ENCODE results near the gene HRH4.
A peak's percentile ranks its signal among the peaks of the same experiment; 100 is the strongest.

Gene HRH4

DNA sequence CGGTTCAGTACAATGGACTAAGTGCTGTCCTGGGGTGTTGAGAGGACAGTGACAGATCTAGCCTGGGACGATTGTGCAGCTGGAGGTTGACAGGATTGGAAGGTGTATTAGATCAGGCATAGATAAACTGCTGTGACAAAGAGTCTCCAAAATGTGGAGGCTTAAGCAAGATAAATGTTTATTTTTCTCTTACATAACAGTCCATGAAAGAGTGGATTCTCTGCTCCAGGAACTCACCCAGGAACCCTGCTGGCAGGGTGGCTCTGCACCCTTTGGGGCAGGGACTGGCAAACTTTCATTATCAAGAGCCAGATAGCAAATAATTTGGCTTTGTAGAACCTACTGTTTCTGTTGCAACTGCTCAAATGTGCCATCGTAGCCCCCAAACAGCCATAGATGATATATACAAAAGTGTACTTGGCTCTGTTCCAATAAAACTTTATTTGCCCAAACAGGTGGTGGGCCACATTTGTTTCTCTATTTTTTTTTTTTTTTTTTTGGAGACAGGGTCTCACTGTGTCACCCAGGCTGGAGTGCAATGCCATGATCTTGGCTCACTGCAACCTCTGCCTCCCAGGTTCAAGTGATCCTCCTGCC lies 9.7 kb downstream of the HRH4 start:
- DNase-seq = no peak

DNA sequence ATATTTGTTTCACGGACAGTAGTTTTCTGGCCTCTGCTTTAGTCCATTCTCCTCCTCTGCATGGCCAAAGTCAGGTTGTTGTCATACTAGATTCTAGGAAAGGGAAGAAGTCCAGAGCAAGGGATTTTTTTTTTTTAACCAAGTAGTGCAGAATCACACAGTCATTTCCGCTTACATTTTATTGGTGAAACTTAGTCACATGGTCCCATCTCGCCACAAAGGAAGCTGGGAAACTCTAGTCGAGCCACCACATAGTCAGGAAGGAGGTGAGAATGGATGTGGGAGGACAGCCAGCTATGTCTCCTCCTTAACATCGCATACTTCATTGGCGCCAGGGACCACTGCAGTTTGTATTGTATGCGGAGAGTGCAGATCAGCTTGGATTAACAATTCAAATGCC lies 10.4 kb downstream of the HRH4 start:
- DNase-seq = no peak

DNA sequence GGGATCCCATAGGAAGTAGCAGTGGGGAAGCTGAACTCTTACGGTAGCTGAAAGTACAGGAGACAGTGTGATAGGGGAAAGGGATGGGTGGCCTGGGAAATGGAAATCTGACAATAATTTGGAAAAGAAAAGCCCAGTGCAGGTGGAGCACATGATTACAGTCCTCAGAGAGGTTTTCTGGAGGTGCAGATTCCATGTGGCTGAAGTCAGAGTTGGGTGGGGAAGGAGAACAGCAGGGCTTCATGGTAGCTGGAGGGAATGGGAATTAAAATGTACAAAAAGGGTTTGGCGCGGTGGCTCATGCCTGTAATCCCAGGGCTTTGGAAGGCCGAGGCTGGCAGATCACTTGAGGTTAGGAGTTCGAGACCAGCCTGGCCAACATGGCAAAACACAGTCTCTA lies 12.2 kb downstream of the HRH4 start:
- DNase-seq = no peak

DNA sequence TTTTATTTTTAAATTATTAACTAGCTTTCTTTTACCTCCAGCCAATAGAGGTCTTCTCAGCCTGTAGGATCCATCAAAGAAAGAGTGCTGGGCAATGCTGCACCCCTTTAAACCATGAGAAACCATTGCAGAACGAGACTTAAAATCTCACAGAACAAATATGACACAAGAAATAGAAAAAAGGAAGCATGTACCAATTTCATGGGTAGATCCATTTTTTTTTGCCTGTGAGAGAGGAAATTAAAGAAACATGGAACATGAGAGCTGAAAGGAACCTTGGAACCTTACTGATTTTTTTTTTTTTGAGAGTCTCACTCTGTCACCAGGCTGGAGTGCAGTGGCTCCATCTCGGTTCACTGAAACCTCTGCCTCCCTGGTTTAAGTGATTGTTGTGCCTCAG lies 14.0 kb downstream of the HRH4 start:
- no peak for DNase-seq

DNA sequence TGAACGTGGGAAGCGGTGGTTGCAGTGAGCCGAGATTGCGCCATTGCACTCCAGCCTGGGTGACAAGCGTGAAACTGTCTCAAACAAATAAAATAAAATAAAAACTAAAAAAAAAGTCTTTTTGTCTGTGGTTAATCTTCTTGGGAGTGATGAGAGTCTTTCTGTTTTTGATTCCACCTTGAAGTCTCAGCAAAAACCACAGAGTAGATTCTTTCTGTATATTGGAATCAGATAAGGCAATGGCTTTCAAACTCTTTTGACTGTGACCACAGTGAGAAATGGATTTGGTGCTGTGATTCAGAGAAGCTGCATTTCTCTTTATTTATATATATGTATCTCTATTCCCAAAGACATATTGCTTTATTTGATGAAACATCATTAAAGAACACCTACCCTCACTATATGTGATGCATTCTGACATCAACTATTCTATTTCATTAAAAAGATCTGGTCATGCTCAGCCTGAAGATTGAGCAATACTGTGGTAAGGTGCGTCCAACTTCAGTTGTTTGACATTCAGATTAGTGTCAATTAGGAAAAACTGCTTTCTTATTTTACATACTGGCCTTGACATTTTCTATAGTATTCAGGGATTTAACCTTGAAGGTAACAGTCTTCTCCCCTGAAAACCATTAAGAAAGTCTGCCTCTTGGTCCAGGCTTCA lies 15.6 kb downstream of the HRH4 start:
- DNase-seq = no peak

DNA sequence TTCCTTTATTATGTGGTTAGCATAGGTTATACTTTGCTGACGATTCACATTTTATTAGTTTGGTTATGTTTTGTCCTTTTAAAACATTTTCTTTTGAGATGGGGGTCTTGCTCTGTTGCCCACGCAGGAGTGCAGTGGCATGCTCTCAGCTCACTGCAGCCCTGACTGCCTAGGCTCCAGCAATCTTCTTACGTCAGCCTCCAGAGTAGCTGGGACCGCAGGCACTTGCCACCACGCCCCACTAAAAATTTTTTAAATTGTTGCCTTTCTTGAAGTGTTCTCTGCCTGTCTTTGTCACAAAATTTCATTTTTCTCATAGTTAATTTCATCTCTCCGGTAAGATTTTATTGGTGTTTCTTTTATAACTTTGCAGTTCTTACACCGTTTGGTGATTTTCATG lies 18.9 kb downstream of the HRH4 start:
- DNase-seq = no peak

DNA sequence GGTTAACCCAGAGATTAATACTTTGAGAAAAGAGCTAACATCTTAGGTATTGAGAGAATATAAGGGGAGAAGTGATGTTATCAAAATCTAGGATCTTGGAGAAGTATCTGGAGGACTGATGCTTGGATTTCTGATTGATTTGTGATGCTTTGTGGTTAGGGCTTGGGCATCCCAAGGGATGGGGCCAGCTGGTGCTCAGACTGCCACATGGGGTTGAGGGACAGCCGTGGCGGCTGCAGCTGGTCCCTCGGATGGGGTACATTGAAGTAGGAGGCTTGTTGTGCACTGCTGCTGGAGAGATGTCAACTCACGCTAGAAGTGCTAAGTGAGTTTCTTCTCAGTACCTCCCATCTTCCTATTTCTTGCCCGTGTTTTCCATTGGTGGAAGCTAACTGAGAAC lies 22.4 kb downstream of the HRH4 start:
- DNase-seq = peak; percentile 17

DNA sequence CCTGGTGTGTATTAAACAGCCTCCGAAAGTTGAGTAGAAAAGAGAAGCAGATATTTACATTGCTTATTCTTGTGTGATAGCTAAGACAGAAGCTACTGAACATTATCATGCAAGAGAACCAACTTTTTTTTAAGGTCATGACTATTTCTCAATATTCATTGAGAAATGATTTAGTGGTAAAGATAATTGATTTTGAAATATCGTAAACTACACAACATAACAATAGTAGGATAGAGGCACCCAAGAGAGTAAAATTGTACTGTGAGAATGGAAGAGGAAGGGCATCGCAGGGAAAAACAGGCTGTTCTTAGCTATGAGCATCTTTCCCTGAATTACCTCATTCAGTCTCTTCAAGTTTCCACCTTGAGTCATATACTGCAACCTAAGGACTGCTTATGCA lies 25.2 kb downstream of the HRH4 start:
- DNase-seq = no peak

DNA sequence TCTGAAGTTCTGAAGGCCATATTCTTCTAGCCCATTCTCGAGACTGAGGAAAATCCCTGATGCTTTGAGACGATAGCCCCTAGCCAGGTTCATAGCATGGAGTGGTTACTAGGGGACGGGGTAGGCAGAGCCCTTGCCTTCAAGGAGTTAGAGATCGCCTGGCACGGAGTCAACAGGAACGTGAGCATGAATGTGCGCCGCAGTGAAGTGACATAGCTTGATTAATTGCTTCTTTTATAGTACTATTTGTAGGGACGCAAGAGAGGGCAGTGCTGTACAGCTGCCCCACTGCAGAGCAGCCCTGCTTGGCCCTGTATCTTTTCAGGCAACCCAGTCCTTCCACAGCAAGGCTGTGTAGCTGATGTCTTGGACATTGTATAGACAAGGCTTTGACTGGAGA lies 26.2 kb downstream of the HRH4 start:
- peak; percentile 32 for DNase-seq

DNA sequence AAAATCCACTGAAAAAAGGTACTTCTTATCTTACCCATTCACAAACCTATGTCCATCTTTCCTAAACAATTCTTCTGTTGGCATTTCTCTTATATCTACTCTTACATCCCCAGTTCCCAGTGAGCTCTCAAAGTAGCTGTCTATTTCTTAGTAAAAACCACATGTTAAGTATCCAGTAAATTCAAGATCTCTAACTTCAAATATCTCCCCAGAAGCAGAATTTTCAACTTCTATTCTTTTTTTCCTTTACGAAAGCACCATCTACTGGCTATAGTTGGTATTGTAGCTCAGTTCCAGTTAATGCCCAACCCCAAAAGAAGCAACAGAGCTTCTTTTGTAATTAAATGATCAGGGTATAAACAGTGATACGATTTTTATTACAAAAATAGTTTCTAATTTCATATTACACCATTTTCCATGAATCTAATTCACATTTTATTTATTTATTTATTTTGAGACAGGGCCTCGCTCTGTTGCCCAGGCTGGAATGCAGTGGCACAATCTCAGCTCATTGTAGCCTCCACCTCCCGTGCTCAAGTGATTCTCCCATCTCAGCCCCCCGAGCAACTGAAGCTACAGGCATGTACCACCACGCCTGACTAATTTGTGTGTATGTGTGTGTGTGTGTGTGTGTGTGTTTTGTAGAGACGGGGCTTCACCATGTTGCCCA lies 28.5 kb downstream of the HRH4 start:
- DNase-seq = peak; percentile 57

DNA sequence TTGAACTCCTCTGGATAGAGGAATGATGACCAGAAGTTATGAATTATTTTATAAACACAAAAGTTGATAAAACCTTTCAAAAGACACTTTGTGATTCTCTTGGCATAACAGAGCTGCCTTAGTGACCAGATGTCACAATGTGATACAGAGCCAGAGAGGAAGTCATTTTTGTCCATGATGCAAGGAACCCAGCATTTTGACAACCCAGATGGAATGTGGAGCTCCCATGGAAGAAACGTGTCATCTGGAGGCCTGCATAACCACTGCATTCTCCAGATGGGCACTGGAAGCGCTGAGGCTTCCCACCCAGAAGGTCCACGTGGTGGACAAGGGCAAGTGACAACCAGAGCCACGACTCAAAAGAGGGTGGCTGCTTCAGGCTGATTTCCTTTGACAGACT lies 30.1 kb downstream of the HRH4 start:
- no peak for DNase-seq

DNA sequence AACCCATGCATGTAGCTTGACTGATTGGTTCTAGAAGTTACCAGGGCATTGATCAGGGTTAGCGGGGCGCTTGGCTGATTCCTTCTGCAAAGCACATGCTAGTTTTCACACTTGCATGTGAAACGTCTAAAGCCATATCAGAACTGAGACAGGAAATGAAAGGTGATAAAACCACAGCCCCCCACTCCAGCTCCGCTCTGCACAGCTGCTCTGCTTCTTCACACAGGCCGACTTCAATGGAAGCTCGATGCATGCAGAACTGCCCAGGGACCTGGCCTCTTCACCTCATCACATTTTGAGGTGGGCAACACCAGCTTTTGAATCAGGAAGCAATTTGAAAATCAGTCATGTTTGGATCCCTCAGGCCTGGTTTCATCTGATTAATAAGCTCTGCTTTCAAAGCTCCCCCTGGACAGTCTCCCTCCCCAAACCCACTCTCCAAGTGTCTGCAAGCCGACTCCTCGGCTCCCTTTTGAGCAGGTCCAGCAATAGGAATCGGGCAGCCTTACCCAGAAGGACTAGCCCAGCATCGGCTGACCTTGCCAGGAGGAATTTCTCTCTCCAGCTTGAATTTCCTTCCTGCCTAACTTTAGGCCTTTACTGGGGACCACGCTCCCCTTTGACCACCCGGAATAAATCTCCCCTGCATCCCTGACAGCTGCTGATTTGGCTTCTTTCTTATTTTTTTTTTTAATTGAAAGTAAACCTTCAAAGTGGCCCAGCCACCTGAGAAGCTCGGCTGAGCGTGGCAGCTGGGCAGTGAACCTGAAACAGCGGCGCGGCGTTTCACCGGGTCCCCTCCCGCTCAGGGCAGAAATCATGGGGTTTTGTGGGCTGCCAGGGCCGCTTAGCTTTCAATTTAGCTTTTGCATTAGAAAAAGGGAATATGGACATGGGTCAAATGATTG lies 31.7 kb downstream of the HRH4 start:
- DNase-seq = peak; percentile 9

DNA sequence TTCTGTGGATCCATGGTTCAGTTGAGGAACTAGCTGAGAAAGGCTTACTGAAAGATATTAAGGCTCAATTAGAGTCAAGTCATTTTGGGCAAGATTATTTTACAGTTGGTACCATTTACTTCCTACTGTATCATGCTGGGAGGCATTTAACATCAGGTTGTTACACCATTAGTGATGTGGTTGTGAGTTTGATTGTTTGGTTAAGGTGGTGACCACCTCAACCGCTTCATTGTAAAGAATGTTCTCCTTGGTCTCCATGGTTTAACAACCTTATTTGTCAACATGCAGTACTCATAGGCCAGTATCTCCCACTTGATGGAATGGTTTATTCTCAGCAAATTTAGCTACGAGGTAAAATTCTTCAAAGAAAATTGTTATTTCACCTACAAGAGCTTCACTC lies 34.1 kb downstream of the HRH4 start:
- no peak for DNase-seq

DNA sequence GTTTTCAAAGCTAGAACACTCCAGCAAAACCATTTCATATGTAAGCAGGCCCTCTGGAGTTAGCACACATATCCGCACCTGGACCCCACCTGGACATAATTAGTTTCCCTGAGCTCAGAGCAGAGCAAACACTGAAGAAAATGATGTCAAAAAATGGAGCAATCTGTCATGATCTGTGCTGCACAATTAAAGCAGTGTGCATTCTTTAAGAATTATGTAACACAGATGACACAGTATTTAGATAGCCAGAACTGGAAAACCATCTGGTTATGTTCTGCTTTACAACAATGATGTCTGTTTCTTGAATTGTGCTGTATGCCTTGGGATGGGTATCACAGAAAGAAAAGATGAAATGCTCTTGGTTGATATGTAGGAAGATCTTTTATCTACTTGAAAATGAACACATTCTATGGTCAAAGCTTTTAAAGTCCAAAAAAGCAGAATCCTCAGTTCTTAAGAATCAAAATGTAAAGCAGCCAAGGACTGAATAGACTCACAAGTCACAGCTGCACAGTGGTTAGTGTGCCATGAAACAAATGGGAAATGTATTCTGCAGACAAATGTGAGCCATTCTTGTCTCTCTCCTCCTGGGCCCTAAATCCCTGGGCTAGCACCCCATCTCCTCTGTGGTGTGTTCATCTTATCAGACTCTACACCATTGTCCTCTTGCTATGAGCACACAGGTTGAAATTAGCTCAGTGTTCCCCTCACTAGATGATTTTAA lies 36.8 kb downstream of the HRH4 start:
- no peak for DNase-seq

DNA sequence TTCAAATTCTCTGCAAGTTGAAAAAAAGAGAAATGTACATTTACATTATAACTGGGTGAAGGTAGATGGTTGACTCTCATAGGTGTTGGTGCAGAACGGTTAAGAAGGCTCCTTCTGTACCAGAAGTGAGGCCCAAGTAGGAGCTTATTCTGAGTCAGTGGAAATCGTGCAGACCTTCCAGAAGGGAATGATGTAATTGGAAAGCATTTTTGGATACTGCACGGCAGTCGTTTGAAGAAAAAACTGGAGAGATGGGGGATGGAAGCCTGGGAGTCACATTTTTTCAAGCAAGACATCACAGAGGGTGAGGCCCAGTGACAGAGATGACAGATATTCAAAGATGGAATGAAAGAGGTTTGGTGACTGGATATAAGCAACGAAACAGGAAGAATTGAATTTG lies 39.4 kb downstream of the HRH4 start:
- DNase-seq = no peak

DNA sequence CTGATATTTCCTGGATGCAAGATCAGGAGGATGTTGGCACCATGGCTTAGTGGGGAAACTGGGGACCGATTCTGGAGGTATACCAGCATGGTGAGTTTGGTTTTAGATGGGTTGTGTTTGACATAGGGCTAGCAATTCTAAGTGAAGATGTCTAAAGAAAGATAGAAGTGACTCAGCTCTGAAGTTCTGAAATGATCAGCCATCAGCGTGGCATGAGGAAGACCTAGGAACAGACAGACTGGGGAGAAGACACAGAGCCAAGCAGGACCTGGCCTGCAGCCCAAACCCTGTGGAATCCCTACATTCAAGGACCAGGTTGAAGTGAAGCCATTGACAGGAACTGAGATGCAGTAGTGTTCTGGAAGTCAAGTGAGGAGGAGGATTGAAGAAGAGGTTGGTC lies 39.8 kb downstream of the HRH4 start:
- no peak for DNase-seq

DNA sequence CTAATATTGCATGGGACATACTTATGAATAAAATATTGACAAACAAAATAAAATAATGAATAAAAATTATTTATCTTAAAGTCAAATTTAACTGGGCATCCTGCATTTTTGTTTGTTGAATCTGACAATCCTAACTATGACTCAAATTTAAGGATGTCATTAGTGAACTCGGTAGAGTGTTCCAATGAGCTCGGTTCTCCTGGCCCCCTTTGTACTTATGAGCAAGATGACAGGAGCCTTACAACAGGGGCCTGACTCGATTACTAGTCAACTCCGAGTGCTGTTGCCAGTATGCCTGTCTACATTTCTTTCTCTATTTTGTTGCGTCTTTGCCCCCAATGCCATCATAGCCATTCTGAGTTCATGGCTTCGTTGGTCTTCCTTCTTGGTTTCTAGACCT lies 40.3 kb downstream of the HRH4 start:
- no peak for DNase-seq

DNA sequence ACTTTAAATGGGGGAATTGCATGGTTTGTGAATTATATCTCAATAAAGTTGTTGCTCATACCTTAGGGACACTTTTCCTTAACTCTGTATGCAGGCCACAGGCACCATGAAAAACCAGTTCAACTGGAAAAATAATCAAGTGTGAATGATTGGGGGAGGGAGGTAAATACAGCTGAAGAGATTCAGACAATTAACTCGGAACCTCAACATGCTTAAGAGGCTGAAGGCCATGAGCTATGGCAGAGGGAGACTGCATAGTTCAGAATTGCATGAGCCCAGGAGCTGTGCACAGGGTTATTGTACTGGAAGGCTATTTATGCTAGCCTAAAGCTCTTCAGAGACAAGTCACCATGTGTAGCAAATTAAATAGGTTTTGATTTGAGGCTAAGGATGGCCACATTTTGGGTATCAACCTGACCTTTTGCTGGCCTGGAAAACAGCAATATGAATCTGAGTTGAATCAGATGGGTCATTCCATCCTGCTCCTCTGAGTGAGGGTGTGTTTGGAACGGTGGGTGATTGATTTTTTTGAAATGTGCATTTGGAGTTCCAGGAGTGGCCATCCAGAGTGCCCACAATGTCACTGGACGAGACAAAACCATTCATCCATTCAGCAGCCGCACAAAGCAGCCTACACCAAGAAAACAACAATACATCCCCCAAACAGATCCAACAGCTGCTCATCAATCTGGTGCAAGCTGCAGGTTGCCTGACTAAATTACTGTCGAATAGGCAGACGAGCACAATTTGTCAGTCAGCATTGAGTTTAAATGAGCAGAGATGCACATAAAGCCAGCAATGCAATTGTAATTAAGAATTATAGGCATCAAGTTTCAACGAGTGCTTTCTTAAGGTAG lies 42.5 kb downstream of the HRH4 start:
- peak; percentile 42 for DNase-seq

DNA sequence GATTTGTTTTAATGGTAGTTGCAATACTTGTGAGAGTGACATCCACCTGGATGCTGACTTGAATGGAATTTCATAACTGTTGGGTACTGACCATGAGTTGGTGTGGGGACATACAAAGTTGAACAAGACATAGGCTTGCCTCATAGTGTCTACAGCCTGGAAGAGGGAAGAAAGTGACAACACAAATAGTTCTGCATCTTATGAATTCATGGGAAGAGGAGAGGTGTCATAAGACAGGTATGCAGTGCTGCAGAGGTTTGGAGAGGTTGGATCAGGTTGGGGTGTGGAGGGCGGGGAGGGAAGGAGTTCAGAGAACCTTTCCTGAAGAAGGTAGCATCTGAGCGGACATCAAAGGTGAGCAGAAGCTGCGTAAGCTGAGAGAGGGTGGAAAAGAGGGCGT lies 44.0 kb downstream of the HRH4 start:
- DNase-seq = no peak

DNA sequence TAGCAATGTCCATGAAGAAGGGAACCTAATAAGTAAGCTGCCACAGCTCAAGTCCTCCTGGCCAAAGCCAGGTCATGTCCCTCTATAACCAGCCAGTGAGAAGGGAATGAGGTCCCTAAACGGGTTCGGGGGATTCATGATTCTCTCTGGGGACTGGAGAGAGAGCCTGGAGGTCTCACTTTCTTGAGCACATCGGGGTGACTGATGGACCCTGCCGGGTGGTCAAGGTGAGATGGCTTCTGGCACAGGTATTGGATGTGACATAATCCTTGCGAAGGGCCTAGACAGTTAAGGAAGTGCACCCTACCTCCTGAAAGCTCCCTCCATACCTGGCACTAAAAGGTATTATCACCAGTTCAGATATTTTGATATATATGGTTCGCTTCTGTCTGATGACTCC lies 45.7 kb downstream of the HRH4 start:
- no peak for DNase-seq

DNA sequence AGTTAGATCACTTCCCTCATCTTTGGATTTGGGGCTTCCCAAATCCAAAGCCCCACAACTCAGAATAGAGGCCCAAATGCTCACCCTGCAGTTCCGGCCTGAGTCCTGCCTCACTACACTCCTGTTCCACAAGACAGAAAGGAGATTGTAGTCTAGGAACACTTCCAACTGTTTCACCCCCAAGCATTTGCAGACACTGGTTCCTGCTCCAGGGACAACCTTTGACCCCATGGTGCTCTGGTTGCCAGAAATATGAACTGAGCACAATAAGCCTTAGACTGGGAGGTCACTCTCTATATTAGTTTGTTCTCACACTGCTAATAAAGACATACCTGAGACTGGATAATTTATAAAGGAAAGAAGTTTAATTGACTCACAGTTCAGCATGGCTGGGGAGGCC lies 49.0 kb downstream of the HRH4 start:
- DNase-seq = no peak

DNA sequence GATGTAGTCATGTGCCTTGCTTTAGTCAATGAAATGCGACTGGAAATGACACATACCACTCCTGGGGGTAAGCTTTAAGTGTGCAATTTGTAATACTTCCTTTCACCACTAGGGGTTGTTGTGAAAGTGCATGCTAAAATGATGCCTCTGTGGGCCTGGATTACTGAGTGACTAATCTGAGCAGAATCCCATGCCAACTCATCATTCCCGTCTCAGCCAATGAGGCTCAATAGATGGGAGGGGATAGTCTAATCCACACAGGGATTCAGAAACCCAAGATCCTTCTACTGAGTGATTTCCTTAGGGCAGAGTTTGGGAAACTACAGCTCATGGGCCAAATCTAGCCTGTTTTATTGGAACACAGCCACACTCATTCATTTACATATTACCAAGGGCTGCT lies 54.0 kb downstream of the HRH4 start:
- peak; percentile 76 for DNase-seq
